HEK293T (cell line): ENCODE measurements around the gene BMP8B.
"Not testable (repeated sequence)": the region's sequence is repeated elsewhere in the genome, so short reads cannot be mapped to it uniquely, and the experiment has no call there.

ENCODE experiments used
- CTCF ChIA-PET: fragments of 350-600 bp; formaldehyde crosslinking; extraction: SDS; loops from one replicate; lab custom pipeline; 2021; ENCODE audit warnings: antibody characterized with exemption, inconsistent platforms; lab: Yijun Ruan, JAX
- POLR2A ChIA-PET: fragments of 350-600 bp; formaldehyde crosslinking; extraction: SDS; loops from one replicate; lab custom pipeline; 2020; ENCODE audit warnings: antibody characterized with exemption, inconsistent platforms; lab: Yijun Ruan, JAX
- DNase-seq: peaks from one replicate; pipeline ENCODE4 v3.0.0; 2012; ENCODE audit warnings: mixed read lengths; ENCODE audit errors: extremely low spot score
- ARNT ChIP-seq: fragments of 450-650 bp; IDR thresholded peaks from 2 replicates; pipeline ENCODE4 v1.6.1; 2017; ENCODE audit warnings: mild to moderate bottlenecking
- BHLHE40 ChIP-seq: fragments of 450-650 bp; IDR thresholded peaks from 2 replicates; pipeline ENCODE4 v1.6.1; 2016; ENCODE audit warnings: mild to moderate bottlenecking, moderate library complexity, borderline replicate concordance
- CTBP1 ChIP-seq: fragments of 450-650 bp; IDR thresholded peaks from 2 replicates; pipeline ENCODE4 v1.6.1; 2016; ENCODE audit warnings: borderline replicate concordance
- ELF4 ChIP-seq: fragments of 450-650 bp; IDR thresholded peaks from 2 replicates; pipeline ENCODE4 v1.6.1; 2017; ENCODE audit warnings: antibody characterized with exemption
- FOXA1 ChIP-seq: fragments of 450-650 bp; IDR thresholded peaks from 2 replicates; pipeline ENCODE4 v1.6.1; 2016; ENCODE audit warnings: mild to moderate bottlenecking
- FOXK2 ChIP-seq: fragments of 450-650 bp; IDR thresholded peaks from 2 replicates; pipeline ENCODE4 v1.6.1; 2016; ENCODE audit warnings: mild to moderate bottlenecking
- FOXM1 ChIP-seq: fragments of 450-650 bp; IDR thresholded peaks from 2 replicates; pipeline ENCODE4 v1.6.1; 2017; ENCODE audit warnings: mild to moderate bottlenecking, borderline replicate concordance
- HDGF ChIP-seq: fragments of 450-650 bp; IDR thresholded peaks from 2 replicates; pipeline ENCODE4 v1.6.1; 2017; ENCODE audit warnings: antibody characterized with exemption, borderline replicate concordance
- L3MBTL2 ChIP-seq: fragments of 450-650 bp; conservative IDR thresholded peaks from 2 replicates; pipeline ENCODE4 v1.6.1; 2016; ENCODE audit warnings: mild to moderate bottlenecking
- LEF1 ChIP-seq: fragments of 450-650 bp; IDR thresholded peaks from 2 replicates; pipeline ENCODE4 v1.6.1; 2017; ENCODE audit warnings: mild to moderate bottlenecking, borderline replicate concordance
- NFRKB ChIP-seq: fragments of 450-650 bp; IDR thresholded peaks from 2 replicates; pipeline ENCODE4 v1.6.1; 2016; ENCODE audit warnings: mild to moderate bottlenecking, moderate library complexity
- PKNOX1 ChIP-seq: fragments of 450-650 bp; IDR thresholded peaks from 2 replicates; pipeline ENCODE4 v1.6.1; 2016
- SP1 ChIP-seq: fragments of 450-650 bp; IDR thresholded peaks from 2 replicates; pipeline ENCODE4 v1.6.1; 2017
- SUZ12 ChIP-seq: fragments of 450-650 bp; IDR thresholded peaks from 2 replicates; pipeline ENCODE4 v1.6.1; 2016; ENCODE audit warnings: mild to moderate bottlenecking
- TARDBP ChIP-seq: fragments of 450-650 bp; IDR thresholded peaks from 2 replicates; pipeline ENCODE4 v1.6.1; 2016
- ZNF384 ChIP-seq: fragments of 450-650 bp; IDR thresholded peaks from 2 replicates; pipeline ENCODE4 v1.6.1; 2016

The BMP8B gene

GRCh38 chr1:39781349-39781715 lies 7.3 kb downstream of the BMP8B start:
- POLR2A ChIA-PET: interaction anchor here (1.1 kb wide), 1 partner anchor 43 kb away, joined by 3 read pairs; the partner anchor contains the start of gene PPIE
- CTCF ChIA-PET: no interaction called here
- no peak for DNase-seq
- no peak for TF ChIP-seq PKNOX1
- TF ChIP-seq L3MBTL2: no peak

- ChIA-PET CTCF (interaction anchor here (0.6 kb wide), 1 partner anchor 60 kb away, joined by 10 read pairs; no protein-coding TSS in a partner anchor), POLR2A (interaction anchor here (1.1 kb wide), 1 partner anchor 9 kb away, joined by 3 read pairs; the partner anchor contains the start of gene BMP8B)
- no peak for DNase-seq
- TF ChIP-seq FOXM1 (no peak), SP1 (no peak), BHLHE40 (no peak)
Observed at GRCh38 chr1:39779821-39780220, 8.8 kb downstream of the BMP8B start.

- no peak for DNase-seq
- TF ChIP-seq SUZ12 (no peak), FOXA1 (no peak), ZNF384 (no peak), NFRKB (no peak), SP1 (no peak), HDGF (no peak)
- CTCF ChIA-PET: no interaction called here
- POLR2A ChIA-PET: interaction anchor here (1.1 kb wide), 1 partner anchor 9 kb away, joined by 3 read pairs; the partner anchor contains the start of gene BMP8B
Observed at GRCh38 chr1:39779137-39779536, 9.5 kb downstream of the BMP8B start.

GRCh38 chr1:39778463-39779099 lies 10.1 kb downstream of the BMP8B start:
- POLR2A ChIA-PET, DNase-seq, CTCF ChIA-PET: not testable (repeated sequence)

- DNase-seq, POLR2A ChIA-PET, CTCF ChIA-PET: not testable (repeated sequence)
Observed at GRCh38 chr1:39777896-39778295, 10.8 kb downstream of the BMP8B start.

- TF ChIP-seq FOXK2 (no peak), BHLHE40 (no peak), LEF1 (no peak), SP1 (no peak), PKNOX1 (no peak)
- DNase-seq: no peak
- CTCF ChIA-PET: no interaction called here
- POLR2A ChIA-PET: interaction anchor here (0.9 kb wide), 1 partner anchor 11 kb away, joined by 4 read pairs; the partner anchor contains the start of gene BMP8B
Observed at GRCh38 chr1:39777306-39777705, 11.4 kb downstream of the BMP8B start.

- POLR2A ChIA-PET: interaction anchor here (0.9 kb wide), 1 partner anchor 12 kb away, joined by 4 read pairs; the partner anchor contains the start of gene BMP8B
- no peak for TF ChIP-seq ARNT
- TF ChIP-seq TARDBP: no peak
- TF ChIP-seq LEF1: no peak
- TF ChIP-seq HDGF: no peak
- TF ChIP-seq FOXM1: no peak
- no peak for DNase-seq
- CTCF ChIA-PET: no interaction called here
Observed at GRCh38 chr1:39776886-39777285, 11.8 kb downstream of the BMP8B start.

- ChIA-PET CTCF (no interaction called here), POLR2A (no interaction called here)
- DNase-seq: no peak
- TF ChIP-seq SUZ12 (no peak), ELF4 (no peak), PKNOX1 (no peak), LEF1 (no peak), ZNF384 (no peak), CTBP1 (no peak), FOXK2 (no peak), L3MBTL2 (no peak), FOXA1 (no peak), HDGF (no peak), BHLHE40 (no peak), FOXM1 (no peak), SP1 (no peak), ARNT (no peak), NFRKB (no peak), TARDBP (no peak)
Observed at GRCh38 chr1:39776400-39776713, 12.3 kb downstream of the BMP8B start.

- CTCF ChIA-PET, DNase-seq, POLR2A ChIA-PET: not testable (repeated sequence)
Observed at GRCh38 chr1:39775676-39776399, 12.8 kb downstream of the BMP8B start.

- CTCF ChIA-PET, POLR2A ChIA-PET, DNase-seq: not testable (repeated sequence)
Observed at GRCh38 chr1:39775141-39775540, 13.5 kb downstream of the BMP8B start.

GRCh38 chr1:39773369-39773979 lies 15.2 kb downstream of the BMP8B start:
- CTCF ChIA-PET, POLR2A ChIA-PET, DNase-seq: not testable (repeated sequence)
